ENCODE results near the gene PTAR1. TPM values are rescaled to one million over a fixed set of nuclear protein-coding genes. Genes with fewer than 3 reads are reported as not detected.

PTAR1 gene
- total RNA-seq, 2 experiments from 2014 or later, result 48.2 to 68.8 TPM

DNA sequence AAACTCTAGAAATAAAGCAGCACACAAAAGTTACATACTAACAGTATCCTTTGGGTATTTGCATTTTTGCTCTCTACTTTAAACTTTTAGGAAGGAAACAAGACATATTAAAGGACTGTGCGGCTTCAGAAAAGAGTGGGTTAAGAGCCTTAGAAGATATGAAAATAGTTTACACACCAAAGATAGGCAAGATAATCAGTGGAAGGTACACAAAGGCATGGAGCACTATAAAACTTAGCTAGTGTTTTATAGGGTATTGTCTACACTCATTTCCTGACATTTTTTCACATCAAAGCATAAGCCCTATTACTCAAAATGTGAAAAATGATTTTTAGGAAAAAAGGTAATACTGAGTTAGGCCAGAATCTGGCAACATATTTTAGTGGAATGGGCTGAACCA, 44.0 kb downstream of the PTAR1 start:
- ChIA-PET POLR2A (no interaction called here), CTCF (ENCODE audit: unreplicated experiment) (no interaction called here)
- no peaks in the 10 kb centered on the region for H3K79me2 ChIP-seq (ENCODE audit: insufficient read depth, low read depth, low read length)
- H2AFZ ChIP-seq (ENCODE audit: low read length), result no peak overlapping the region
- no peaks in the 10 kb centered on the region for H3K4me1 ChIP-seq (ENCODE audit: insufficient read depth, low read length, poor library complexity, severe bottlenecking)
- TF ChIP-seq, protein P1, sequence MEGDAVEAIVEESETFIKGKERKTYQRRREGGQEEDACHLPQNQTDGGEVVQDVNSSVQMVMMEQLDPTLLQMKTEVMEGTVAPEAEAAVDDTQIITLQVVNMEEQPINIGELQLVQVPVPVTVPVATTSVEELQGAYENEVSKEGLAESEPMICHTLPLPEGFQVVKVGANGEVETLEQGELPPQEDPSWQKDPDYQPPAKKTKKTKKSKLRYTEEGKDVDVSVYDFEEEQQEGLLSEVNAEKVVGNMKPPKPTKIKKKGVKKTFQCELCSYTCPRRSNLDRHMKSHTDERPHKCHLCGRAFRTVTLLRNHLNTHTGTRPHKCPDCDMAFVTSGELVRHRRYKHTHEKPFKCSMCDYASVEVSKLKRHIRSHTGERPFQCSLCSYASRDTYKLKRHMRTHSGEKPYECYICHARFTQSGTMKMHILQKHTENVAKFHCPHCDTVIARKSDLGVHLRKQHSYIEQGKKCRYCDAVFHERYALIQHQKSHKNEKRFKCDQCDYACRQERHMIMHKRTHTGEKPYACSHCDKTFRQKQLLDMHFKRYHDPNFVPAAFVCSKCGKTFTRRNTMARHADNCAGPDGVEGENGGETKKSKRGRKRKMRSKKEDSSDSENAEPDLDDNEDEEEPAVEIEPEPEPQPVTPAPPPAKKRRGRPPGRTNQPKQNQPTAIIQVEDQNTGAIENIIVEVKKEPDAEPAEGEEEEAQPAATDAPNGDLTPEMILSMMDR (conservative IDR thresholded peaks at IDR 0.05; ENCODE audit: low read length), result no peak
- no peak for TF ChIP-seq EZH2phosphoT487 (IDR thresholded peaks at IDR 0.05; ENCODE audit: borderline replicate concordance, low read depth, low read length)
- no TSS peak for BruUV-seq (replicated peaks)
- peaks cover 40% of the 10 kb centered on the region for H3K36me3 ChIP-seq (ENCODE audit: insufficient read depth, low read length)
- no peaks in the 10 kb centered on the region for H3K9me3 ChIP-seq (ENCODE audit: low read length)
- no peaks in the 10 kb centered on the region for H3K9me2 ChIP-seq (ENCODE audit: insufficient read depth, low read length)
- intact Hi-C loops (cut with micrococcal nuclease; ENCODE audit: unreplicated experiment), result no loop called here
- DNase-seq (ENCODE audit: low spot score), result no peak
- H3K4me2 ChIP-seq (ENCODE audit: low read length), result no peak overlapping the region
- no peak overlapping the region for H3K27ac ChIP-seq (ENCODE audit: low read depth, low read length, poor library complexity, severe bottlenecking)
- no peak overlapping the region for H3K4me3 ChIP-seq (ENCODE audit: low read depth, low read length, poor library complexity, severe bottlenecking)
- H4K20me1 ChIP-seq (ENCODE audit: insufficient read depth, low read length), result no peaks in the 10 kb centered on the region

DNA sequence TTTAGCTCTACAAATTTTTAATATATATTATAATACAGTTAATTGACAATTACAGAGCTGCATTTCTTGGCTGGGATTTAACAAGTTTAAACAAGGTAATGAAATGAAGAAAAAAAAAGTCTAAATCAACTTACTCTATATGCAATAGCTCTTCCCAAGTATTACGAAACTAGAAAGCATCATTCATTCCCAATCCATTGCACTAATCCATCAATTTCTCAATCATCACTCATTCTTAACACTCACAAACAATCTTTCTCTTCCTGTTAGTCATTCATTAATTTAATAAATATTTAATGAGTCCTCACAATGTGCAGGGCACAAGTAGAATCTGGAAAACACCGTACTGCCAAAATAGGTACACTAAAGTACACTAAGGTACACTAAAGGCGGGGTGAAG, 44.7 kb downstream of the PTAR1 start:
- CTCF ChIA-PET (ENCODE audit: unreplicated experiment), result no interaction called here
- H3K9me3 ChIP-seq (ENCODE audit: low read length), result no peaks in the 10 kb centered on the region
- H2AFZ ChIP-seq (ENCODE audit: low read length), result no peak overlapping the region
- no peak overlapping the region for H3K4me2 ChIP-seq (ENCODE audit: low read length)
- H3K79me2 ChIP-seq (ENCODE audit: insufficient read depth, low read depth, low read length), result no peaks in the 10 kb centered on the region
- BruUV-seq (replicated peaks), result no TSS peak
- no peaks in the 10 kb centered on the region for H3K9me2 ChIP-seq (ENCODE audit: insufficient read depth, low read length)
- H3K4me3 ChIP-seq (ENCODE audit: low read depth, low read length, poor library complexity, severe bottlenecking), result no peak overlapping the region
- peaks cover 36% of the 10 kb centered on the region for H3K36me3 ChIP-seq (ENCODE audit: insufficient read depth, low read length)
- H3K27ac ChIP-seq (ENCODE audit: low read depth, low read length, poor library complexity, severe bottlenecking), result no peak overlapping the region
- H4K20me1 ChIP-seq (ENCODE audit: insufficient read depth, low read length), result no peaks in the 10 kb centered on the region
- intact Hi-C loops (cut with micrococcal nuclease; ENCODE audit: unreplicated experiment), result no loop called here
- DNase-seq (ENCODE audit: low spot score), result no peak
- POLR2A ChIA-PET, result interaction anchor here (0.5 to 1.1 kb wide), 2 partner anchors 23 to 381 kb away, joined by 3 to 4 read pairs; no protein-coding TSS in a partner anchor
- no peaks in the 10 kb centered on the region for H3K4me1 ChIP-seq (ENCODE audit: insufficient read depth, low read length, poor library complexity, severe bottlenecking)
- no peak for TF ChIP-seq EZH2phosphoT487 (IDR thresholded peaks at IDR 0.05; ENCODE audit: borderline replicate concordance, low read depth, low read length)
- TF ChIP-seq, protein P1 (conservative IDR thresholded peaks at IDR 0.05; ENCODE audit: low read length), result no peak

DNA sequence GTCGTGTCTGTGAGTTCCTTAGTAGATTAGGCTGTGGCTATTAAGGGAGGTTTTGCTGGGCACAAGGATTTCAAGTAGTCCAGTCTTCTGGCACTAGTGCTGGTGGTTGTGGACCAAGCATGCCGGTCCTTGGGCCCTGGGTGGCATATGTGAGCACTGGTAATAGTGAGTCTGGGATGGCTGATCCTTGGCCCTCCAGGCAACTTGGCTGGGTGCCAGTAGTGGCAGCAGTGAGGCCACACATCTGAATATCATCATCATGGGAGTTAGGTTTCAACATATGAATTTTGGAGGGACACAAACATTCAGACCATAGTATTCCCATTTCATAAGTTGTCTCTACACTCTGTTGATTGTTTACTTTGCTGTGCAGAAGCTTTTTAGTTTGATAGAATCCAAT, 62.3 kb downstream of the PTAR1 start:
- Histone ChIP-seq H3K36me3 (ENCODE audit: insufficient read depth, low read length) (no peaks in the 10 kb centered on the region), H2AFZ (ENCODE audit: low read length) (no peak overlapping the region), H3K4me1 (ENCODE audit: insufficient read depth, low read length, poor library complexity, severe bottlenecking) (no peaks in the 10 kb centered on the region), H4K20me1 (ENCODE audit: insufficient read depth, low read length) (no peaks in the 10 kb centered on the region), H3K9me2 (ENCODE audit: insufficient read depth, low read length) (0 out of 2 replicates have a peak, but pooled peaks cover 4% of the 10 kb centered on the region), H3K27ac (ENCODE audit: low read depth, low read length, poor library complexity, severe bottlenecking) (no peak overlapping the region), H3K79me2 (ENCODE audit: insufficient read depth, low read depth, low read length) (no peaks in the 10 kb centered on the region), H3K9me3 (ENCODE audit: low read length) (peaks cover 8% of the 10 kb centered on the region; the same call in 1 of the 2 replicates), H3K4me3 (ENCODE audit: low read depth, low read length, poor library complexity, severe bottlenecking) (no peak overlapping the region), H3K4me2 (ENCODE audit: low read length) (no peak overlapping the region)
- intact Hi-C loops (cut with micrococcal nuclease; ENCODE audit: unreplicated experiment), result no loop called here
- no TSS peak for BruUV-seq (replicated peaks)
- TF ChIP-seq EZH2phosphoT487 (IDR thresholded peaks at IDR 0.05; ENCODE audit: borderline replicate concordance, low read depth, low read length), result no peak
- TF ChIP-seq, protein P1 (conservative IDR thresholded peaks at IDR 0.05; ENCODE audit: low read length), result no peak
- no peak for DNase-seq (ENCODE audit: low spot score)
- CTCF ChIA-PET (ENCODE audit: unreplicated experiment), result no interaction called here
- POLR2A ChIA-PET, result no interaction called here
